HG03460 (cell line): ENCODE data around the gene HS6ST3.
"Not testable (repeated sequence)": the region's sequence is repeated elsewhere in the genome, so short reads cannot be mapped to it uniquely, and the experiment has no call there.

Experiments
- ATAC-seq: cut with Tn5 transposase; IDR thresholded peaks from one replicate; pipeline ENCODE4 v1.9.1; 2021; ENCODE audit not compliant: unreplicated experiment

HS6ST3 gene

GRCh38 chr13:96091164-96092117, 1.5 kb downstream of the HS6ST3 start:
- ATAC-seq = no peak

- ATAC-seq = no peak
Observed at GRCh38 chr13:96093296-96094006, 3.5 kb downstream of the HS6ST3 start.

- ATAC-seq = no peak
Observed at GRCh38 chr13:96100457-96101220, 10.7 kb downstream of the HS6ST3 start.

- ATAC-seq = no peak
Observed at GRCh38 chr13:96104516-96104915, 14.6 kb downstream of the HS6ST3 start.

GRCh38 chr13:96108072-96108471, 18.2 kb downstream of the HS6ST3 start:
- ATAC-seq = not testable (repeated sequence)

GRCh38 chr13:96109125-96109524, 19.2 kb downstream of the HS6ST3 start:
- ATAC-seq = no peak

- no peak for ATAC-seq
Observed at GRCh38 chr13:96112936-96113335, 23.0 kb downstream of the HS6ST3 start.

GRCh38 chr13:96115368-96115767, 25.5 kb downstream of the HS6ST3 start:
- ATAC-seq = not testable (repeated sequence)

- ATAC-seq = no peak
Observed at GRCh38 chr13:96119921-96120320, 30.0 kb downstream of the HS6ST3 start.

- no peak for ATAC-seq
Observed at GRCh38 chr13:96130818-96131340, 41.0 kb downstream of the HS6ST3 start.

- ATAC-seq = no peak
Observed at GRCh38 chr13:96141032-96141431, 51.1 kb downstream of the HS6ST3 start.

GRCh38 chr13:96159725-96160124, 69.8 kb downstream of the HS6ST3 start:
- ATAC-seq = no peak

- ATAC-seq = no peak
Observed at GRCh38 chr13:96161141-96161540, 71.2 kb downstream of the HS6ST3 start.

- ATAC-seq = no peak
Observed at GRCh38 chr13:96165840-96166239, 75.9 kb downstream of the HS6ST3 start.

GRCh38 chr13:96172066-96172465, 82.2 kb downstream of the HS6ST3 start:
- ATAC-seq = no peak

- no peak for ATAC-seq
Observed at GRCh38 chr13:96178759-96179158, 88.9 kb downstream of the HS6ST3 start.

- ATAC-seq = no peak
Observed at GRCh38 chr13:96179309-96179708, 89.4 kb downstream of the HS6ST3 start.

GRCh38 chr13:96181911-96182310, 92.0 kb downstream of the HS6ST3 start:
- ATAC-seq = no peak

GRCh38 chr13:96185818-96186217, 95.9 kb downstream of the HS6ST3 start:
- no peak for ATAC-seq

GRCh38 chr13:96191367-96191766, 101.5 kb downstream of the HS6ST3 start:
- no peak for ATAC-seq

GRCh38 chr13:96193728-96194310, 103.9 kb downstream of the HS6ST3 start:
- ATAC-seq = no peak
